ENCODE measurements around the gene PRR18. TPM values are rescaled to one million over a fixed set of nuclear protein-coding genes. Genes with fewer than 3 reads are reported as not detected.

Gene PRR18
- total and polyA plus RNA-seq, 2 of the 13 experiments (the other 11 are each of a cell fraction or from before 2014, with no cell fraction given) = 0.04 TPM

- TF ChIP-seq ZNF788 (CRISPR knock-in tag; IDR thresholded peaks at IDR 0.05; ENCODE audit: borderline replicate concordance) (no peak), ZNF615 (CRISPR knock-in tag; IDR thresholded peaks at IDR 0.05; ENCODE audit: borderline replicate concordance) (no peak), NCOA5 (CRISPR knock-in tag; IDR thresholded peaks at IDR 0.05) (no peak), FOXP4 (CRISPR knock-in tag; IDR thresholded peaks at IDR 0.05) (no peak), TBX3 (IDR thresholded peaks at IDR 0.05; ENCODE audit: borderline replicate concordance) (no peak), ZNF704 (CRISPR knock-in tag; IDR thresholded peaks at IDR 0.05; ENCODE audit: borderline replicate concordance) (no peak), ZNF558 (CRISPR knock-in tag; IDR thresholded peaks at IDR 0.05; ENCODE audit: borderline replicate concordance) (no peak), KDM6A (CRISPR knock-in tag; IDR thresholded peaks at IDR 0.05; ENCODE audit: low read depth) (no peak), RFXANK (CRISPR knock-in tag; IDR thresholded peaks at IDR 0.05) (no peak), NR2F1 (CRISPR knock-in tag; IDR thresholded peaks at IDR 0.05) (no peak)
- TF ChIP-seq, protein P1, sequence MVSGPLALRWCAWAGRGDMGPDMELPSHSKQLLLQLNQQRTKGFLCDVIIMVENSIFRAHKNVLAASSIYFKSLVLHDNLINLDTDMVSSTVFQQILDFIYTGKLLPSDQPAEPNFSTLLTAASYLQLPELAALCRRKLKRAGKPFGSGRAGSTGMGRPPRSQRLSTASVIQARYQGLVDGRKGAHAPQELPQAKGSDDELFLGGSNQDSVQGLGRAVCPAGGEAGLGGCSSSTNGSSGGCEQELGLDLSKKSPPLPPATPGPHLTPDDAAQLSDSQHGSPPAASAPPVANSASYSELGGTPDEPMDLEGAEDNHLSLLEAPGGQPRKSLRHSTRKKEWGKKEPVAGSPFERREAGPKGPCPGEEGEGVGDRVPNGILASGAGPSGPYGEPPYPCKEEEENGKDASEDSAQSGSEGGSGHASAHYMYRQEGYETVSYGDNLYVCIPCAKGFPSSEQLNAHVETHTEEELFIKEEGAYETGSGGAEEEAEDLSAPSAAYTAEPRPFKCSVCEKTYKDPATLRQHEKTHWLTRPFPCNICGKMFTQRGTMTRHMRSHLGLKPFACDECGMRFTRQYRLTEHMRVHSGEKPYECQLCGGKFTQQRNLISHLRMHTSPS (CRISPR knock-in tag; IDR thresholded peaks at IDR 0.05; ENCODE audit: low read depth) = no peak
- TF ChIP-seq, protein P2, sequence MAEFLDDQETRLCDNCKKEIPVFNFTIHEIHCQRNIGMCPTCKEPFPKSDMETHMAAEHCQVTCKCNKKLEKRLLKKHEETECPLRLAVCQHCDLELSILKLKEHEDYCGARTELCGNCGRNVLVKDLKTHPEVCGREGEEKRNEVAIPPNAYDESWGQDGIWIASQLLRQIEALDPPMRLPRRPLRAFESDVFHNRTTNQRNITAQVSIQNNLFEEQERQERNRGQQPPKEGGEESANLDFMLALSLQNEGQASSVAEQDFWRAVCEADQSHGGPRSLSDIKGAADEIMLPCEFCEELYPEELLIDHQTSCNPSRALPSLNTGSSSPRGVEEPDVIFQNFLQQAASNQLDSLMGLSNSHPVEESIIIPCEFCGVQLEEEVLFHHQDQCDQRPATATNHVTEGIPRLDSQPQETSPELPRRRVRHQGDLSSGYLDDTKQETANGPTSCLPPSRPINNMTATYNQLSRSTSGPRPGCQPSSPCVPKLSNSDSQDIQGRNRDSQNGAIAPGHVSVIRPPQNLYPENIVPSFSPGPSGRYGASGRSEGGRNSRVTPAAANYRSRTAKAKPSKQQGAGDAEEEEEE (CRISPR knock-in tag; IDR thresholded peaks at IDR 0.05; ENCODE audit: borderline replicate concordance) = no peak
- TF ChIP-seq, protein P3, sequence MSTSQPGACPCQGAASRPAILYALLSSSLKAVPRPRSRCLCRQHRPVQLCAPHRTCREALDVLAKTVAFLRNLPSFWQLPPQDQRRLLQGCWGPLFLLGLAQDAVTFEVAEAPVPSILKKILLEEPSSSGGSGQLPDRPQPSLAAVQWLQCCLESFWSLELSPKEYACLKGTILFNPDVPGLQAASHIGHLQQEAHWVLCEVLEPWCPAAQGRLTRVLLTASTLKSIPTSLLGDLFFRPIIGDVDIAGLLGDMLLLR (CRISPR knock-in tag; IDR thresholded peaks at IDR 0.05) = no peak
Observed at GRCh38 chr6:166285233-166285632, 23.0 kb downstream of the PRR18 start (continued).

Data from HepG2 (cell line).